ENCODE measurements around the gene LIPK. TPM values are rescaled to one million over a fixed set of nuclear protein-coding genes. Genes with fewer than 3 reads are reported as not detected.

The LIPK gene
- total and polyA plus RNA-seq, 2 experiments from 2014 or later: not detected

DNA sequence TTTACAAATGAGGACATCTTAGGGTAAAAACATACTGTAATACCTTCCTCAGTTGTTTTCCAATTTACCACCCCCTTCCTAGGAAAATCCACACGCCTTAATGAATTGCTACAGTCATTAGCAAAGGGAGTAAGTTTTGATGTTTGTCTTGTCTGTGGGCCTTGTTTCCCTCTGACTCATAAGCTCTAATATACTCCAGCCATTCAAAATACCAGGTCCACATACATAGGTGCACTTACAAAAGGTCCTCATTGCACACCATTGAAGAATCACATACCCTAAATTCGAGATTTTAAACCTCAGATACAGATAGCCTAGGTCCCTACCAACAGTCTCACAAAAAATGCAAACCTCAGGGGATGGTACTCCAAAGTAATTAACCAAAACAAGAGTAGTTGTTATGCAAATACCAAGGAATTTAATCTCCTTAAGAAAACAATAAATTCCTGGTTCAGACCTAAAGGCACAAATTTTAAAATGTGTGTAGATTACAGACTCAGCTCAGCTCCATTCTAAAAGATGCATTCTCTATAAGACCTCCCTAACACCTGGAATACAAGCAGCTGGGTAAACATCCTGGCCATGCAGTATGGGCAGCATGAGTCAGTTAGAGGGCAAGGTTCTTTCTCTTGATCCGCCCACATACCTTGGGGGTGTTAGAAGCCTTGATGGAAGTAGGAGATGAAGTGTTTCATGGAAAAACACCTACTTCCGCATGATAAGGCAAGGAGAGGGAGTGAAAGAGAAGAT, 3.0 kb upstream of the LIPK start (continued):
- TF ChIP-seq, protein P1, sequence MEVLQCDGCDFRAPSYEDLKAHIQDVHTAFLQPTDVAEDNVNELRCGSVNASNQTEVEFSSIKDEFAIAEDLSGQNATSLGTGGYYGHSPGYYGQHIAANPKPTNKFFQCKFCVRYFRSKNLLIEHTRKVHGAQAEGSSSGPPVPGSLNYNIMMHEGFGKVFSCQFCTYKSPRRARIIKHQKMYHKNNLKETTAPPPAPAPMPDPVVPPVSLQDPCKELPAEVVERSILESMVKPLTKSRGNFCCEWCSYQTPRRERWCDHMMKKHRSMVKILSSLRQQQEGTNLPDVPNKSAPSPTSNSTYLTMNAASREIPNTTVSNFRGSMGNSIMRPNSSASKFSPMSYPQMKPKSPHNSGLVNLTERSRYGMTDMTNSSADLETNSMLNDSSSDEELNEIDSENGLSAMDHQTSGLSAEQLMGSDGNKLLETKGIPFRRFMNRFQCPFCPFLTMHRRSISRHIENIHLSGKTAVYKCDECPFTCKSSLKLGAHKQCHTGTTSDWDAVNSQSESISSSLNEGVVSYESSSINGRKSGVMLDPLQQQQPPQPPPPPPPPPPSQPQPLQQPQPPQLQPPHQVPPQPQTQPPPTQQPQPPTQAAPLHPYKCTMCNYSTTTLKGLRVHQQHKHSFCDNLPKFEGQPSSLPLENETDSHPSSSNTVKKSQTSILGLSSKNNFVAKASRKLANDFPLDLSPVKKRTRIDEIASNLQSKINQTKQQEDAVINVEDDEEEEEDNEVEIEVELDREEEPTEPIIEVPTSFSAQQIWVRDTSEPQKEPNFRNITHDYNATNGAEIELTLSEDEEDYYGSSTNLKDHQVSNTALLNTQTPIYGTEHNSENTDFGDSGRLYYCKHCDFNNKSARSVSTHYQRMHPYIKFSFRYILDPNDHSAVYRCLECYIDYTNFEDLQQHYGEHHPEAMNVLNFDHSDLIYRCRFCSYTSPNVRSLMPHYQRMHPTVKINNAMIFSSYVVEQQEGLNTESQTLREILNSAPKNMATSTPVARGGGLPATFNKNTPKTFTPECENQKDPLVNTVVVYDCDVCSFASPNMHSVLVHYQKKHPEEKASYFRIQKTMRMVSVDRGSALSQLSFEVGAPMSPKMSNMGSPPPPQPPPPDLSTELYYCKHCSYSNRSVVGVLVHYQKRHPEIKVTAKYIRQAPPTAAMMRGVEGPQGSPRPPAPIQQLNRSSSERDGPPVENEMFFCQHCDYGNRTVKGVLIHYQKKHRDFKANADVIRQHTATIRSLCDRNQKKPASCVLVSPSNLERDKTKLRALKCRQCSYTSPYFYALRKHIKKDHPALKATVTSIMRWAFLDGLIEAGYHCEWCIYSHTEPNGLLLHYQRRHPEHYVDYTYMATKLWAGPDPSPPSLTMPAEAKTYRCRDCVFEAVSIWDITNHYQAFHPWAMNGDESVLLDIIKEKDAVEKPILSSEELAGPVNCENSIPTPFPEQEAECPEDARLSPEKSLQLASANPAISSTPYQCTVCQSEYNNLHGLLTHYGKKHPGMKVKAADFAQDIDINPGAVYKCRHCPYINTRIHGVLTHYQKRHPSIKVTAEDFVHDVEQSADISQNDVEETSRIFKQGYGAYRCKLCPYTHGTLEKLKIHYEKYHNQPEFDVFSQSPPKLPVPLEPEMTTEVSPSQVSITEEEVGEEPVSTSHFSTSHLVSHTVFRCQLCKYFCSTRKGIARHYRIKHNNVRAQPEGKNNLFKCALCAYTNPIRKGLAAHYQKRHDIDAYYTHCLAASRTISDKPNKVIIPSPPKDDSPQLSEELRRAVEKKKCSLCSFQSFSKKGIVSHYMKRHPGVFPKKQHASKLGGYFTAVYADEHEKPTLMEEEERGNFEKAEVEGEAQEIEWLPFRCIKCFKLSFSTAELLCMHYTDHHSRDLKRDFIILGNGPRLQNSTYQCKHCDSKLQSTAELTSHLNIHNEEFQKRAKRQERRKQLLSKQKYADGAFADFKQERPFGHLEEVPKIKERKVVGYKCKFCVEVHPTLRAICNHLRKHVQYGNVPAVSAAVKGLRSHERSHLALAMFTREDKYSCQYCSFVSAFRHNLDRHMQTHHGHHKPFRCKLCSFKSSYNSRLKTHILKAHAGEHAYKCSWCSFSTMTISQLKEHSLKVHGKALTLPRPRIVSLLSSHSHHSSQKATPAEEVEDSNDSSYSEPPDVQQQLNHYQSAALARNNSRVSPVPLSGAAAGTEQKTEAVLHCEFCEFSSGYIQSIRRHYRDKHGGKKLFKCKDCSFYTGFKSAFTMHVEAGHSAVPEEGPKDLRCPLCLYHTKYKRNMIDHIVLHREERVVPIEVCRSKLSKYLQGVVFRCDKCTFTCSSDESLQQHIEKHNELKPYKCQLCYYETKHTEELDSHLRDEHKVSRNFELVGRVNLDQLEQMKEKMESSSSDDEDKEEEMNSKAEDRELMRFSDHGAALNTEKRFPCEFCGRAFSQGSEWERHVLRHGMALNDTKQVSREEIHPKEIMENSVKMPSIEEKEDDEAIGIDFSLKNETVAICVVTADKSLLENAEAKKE (CRISPR knock-in tag; IDR thresholded peaks at IDR 0.05): peak; percentile 65
- no peak for TF ChIP-seq ZNF114 (CRISPR knock-in tag; IDR thresholded peaks at IDR 0.05)
- TF ChIP-seq STAT1 (IDR thresholded peaks at IDR 0.05; ENCODE audit: unreplicated experiment): no peak
- no peak for TF ChIP-seq CREB1 (CRISPR knock-in tag; IDR thresholded peaks at IDR 0.05; ENCODE audit: low read depth)
- no peak for TF ChIP-seq EZH2phosphoT487 (IDR thresholded peaks at IDR 0.05; ENCODE audit: unreplicated experiment)
- TF ChIP-seq, protein P2, sequence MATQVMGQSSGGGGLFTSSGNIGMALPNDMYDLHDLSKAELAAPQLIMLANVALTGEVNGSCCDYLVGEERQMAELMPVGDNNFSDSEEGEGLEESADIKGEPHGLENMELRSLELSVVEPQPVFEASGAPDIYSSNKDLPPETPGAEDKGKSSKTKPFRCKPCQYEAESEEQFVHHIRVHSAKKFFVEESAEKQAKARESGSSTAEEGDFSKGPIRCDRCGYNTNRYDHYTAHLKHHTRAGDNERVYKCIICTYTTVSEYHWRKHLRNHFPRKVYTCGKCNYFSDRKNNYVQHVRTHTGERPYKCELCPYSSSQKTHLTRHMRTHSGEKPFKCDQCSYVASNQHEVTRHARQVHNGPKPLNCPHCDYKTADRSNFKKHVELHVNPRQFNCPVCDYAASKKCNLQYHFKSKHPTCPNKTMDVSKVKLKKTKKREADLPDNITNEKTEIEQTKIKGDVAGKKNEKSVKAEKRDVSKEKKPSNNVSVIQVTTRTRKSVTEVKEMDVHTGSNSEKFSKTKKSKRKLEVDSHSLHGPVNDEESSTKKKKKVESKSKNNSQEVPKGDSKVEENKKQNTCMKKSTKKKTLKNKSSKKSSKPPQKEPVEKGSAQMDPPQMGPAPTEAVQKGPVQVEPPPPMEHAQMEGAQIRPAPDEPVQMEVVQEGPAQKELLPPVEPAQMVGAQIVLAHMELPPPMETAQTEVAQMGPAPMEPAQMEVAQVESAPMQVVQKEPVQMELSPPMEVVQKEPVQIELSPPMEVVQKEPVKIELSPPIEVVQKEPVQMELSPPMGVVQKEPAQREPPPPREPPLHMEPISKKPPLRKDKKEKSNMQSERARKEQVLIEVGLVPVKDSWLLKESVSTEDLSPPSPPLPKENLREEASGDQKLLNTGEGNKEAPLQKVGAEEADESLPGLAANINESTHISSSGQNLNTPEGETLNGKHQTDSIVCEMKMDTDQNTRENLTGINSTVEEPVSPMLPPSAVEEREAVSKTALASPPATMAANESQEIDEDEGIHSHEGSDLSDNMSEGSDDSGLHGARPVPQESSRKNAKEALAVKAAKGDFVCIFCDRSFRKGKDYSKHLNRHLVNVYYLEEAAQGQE (IDR thresholded peaks at IDR 0.05; ENCODE audit: unreplicated experiment): no peak
- TF ChIP-seq JUNB (IDR thresholded peaks at IDR 0.05; ENCODE audit: unreplicated experiment): no peak
- TF ChIP-seq, protein P3, sequence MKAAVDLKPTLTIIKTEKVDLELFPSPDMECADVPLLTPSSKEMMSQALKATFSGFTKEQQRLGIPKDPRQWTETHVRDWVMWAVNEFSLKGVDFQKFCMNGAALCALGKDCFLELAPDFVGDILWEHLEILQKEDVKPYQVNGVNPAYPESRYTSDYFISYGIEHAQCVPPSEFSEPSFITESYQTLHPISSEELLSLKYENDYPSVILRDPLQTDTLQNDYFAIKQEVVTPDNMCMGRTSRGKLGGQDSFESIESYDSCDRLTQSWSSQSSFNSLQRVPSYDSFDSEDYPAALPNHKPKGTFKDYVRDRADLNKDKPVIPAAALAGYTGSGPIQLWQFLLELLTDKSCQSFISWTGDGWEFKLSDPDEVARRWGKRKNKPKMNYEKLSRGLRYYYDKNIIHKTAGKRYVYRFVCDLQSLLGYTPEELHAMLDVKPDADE (IDR thresholded peaks at IDR 0.05): peak; percentile 76
